ENCODE data around the gene CDC42BPA. TPM values are rescaled to one million over a fixed set of nuclear protein-coding genes. Genes with fewer than 3 reads are reported as not detected.

Gene CDC42BPA
- polyA plus RNA-seq, 1 donor (not counting 4 experiments of a cell fraction or from before 2014, with no cell fraction given), result 9.2 TPM

GRCh38 chr1:226952118-226952441, 366.2 kb downstream of the CDC42BPA start:
- Histone ChIP-seq H3K4me1 (ENCODE audit: control insufficient read depth, extremely low read depth, insufficient read depth, low read length) (no peaks in the 10 kb centered on the region), H3K79me2 (ENCODE audit: control insufficient read depth, insufficient read depth, low read length) (no peaks in the 10 kb centered on the region), H3K9me3 (ENCODE audit: control insufficient read depth, low read depth, low read length) (no peaks in the 10 kb centered on the region), H3K4me2 (ENCODE audit: control insufficient read depth, extremely low read depth, insufficient read depth, low read depth, low read length) (no peak overlapping the region), H2AFZ (ENCODE audit: control insufficient read depth, low read length) (no peak overlapping the region), H3K9ac (ENCODE audit: control insufficient read depth, extremely low read depth, insufficient read depth, low read length) (no peak overlapping the region), H3K36me3 (ENCODE audit: control insufficient read depth in 2 of 2, extremely low read depth in 1 of 2, insufficient read depth in 2 of 2, low read length in 2 of 2) (no peaks in the 10 kb centered on the region), H3K4me3 (ENCODE audit: control insufficient read depth in 2 of 3, extremely low read depth in 1 of 3, insufficient read depth in 2 of 3, low read depth in 1 of 3, low read length in 3 of 3) (no peak overlapping the region), H3K27me3 (ENCODE audit: control insufficient read depth, extremely low read depth, insufficient read depth, low read length) (no peaks in the 10 kb centered on the region), H3K27ac (ENCODE audit: control insufficient read depth, insufficient read depth, low read length) (no peak overlapping the region), H4K20me1 (ENCODE audit: control insufficient read depth, extremely low read depth, insufficient read depth, low read length) (no peaks in the 10 kb centered on the region), H3K9me1 (ENCODE audit: control insufficient read depth, extremely low read depth, insufficient read depth, low read length) (no peaks in the 10 kb centered on the region)
- FAIRE-seq (no peak), DNase-seq (ENCODE audit: low read depth, low spot score) (no peak)
- dilution Hi-C loops (cut with MboI; ENCODE audit: extremely low pct_ligation_motif_present, low sequenced_read_pairs), result no loop called here
- TF ChIP-seq CTCF (optimal IDR thresholded peaks at IDR 0.05 in 1 of 3, IDR thresholded peaks at IDR 0.05 in 1 of 3, conservative IDR thresholded peaks at IDR 0.05 in 1 of 3; ENCODE audit: extremely low read depth in 1 of 3, insufficient read depth in 2 of 3, low read length in 3 of 3) (no peak), EZH2 (IDR thresholded peaks at IDR 0.05; ENCODE audit: low read length) (no peak)

GRCh38 chr1:226951286-226952117, 366.8 kb downstream of the CDC42BPA start:
- no peaks in the 10 kb centered on the region for H3K36me3 ChIP-seq (ENCODE audit: control insufficient read depth in 2 of 2, extremely low read depth in 1 of 2, insufficient read depth in 2 of 2, low read length in 2 of 2)
- no peaks in the 10 kb centered on the region for H3K9me3 ChIP-seq (ENCODE audit: control insufficient read depth, low read depth, low read length)
- no peaks in the 10 kb centered on the region for H3K27me3 ChIP-seq (ENCODE audit: control insufficient read depth, extremely low read depth, insufficient read depth, low read length)
- dilution Hi-C loops (cut with MboI; ENCODE audit: extremely low pct_ligation_motif_present, low sequenced_read_pairs), result no loop called here
- H3K27ac ChIP-seq (ENCODE audit: control insufficient read depth, insufficient read depth, low read length), result no peak overlapping the region
- H3K9ac ChIP-seq (ENCODE audit: control insufficient read depth, extremely low read depth, insufficient read depth, low read length), result no peak overlapping the region
- no peak overlapping the region for H3K4me3 ChIP-seq (ENCODE audit: control insufficient read depth in 2 of 3, extremely low read depth in 1 of 3, insufficient read depth in 2 of 3, low read depth in 1 of 3, low read length in 3 of 3)
- DNase-seq (ENCODE audit: low read depth, low spot score) (no peak), FAIRE-seq (no peak)
- no peaks in the 10 kb centered on the region for H3K4me1 ChIP-seq (ENCODE audit: control insufficient read depth, extremely low read depth, insufficient read depth, low read length)
- H3K9me1 ChIP-seq (ENCODE audit: control insufficient read depth, extremely low read depth, insufficient read depth, low read length), result no peaks in the 10 kb centered on the region
- H3K4me2 ChIP-seq (ENCODE audit: control insufficient read depth, extremely low read depth, insufficient read depth, low read depth, low read length), result no peak overlapping the region
- H4K20me1 ChIP-seq (ENCODE audit: control insufficient read depth, extremely low read depth, insufficient read depth, low read length), result no peaks in the 10 kb centered on the region
- no peaks in the 10 kb centered on the region for H3K79me2 ChIP-seq (ENCODE audit: control insufficient read depth, insufficient read depth, low read length)
- H2AFZ ChIP-seq (ENCODE audit: control insufficient read depth, low read length), result no peak overlapping the region
- TF ChIP-seq EZH2 (IDR thresholded peaks at IDR 0.05; ENCODE audit: low read length) (no peak), CTCF (optimal IDR thresholded peaks at IDR 0.05 in 1 of 3, IDR thresholded peaks at IDR 0.05 in 1 of 3, conservative IDR thresholded peaks at IDR 0.05 in 1 of 3; ENCODE audit: extremely low read depth in 1 of 3, insufficient read depth in 2 of 3, low read length in 3 of 3) (no peak)
